Measurements from ENCODE around the gene E2F6.

Gene E2F6

DNA sequence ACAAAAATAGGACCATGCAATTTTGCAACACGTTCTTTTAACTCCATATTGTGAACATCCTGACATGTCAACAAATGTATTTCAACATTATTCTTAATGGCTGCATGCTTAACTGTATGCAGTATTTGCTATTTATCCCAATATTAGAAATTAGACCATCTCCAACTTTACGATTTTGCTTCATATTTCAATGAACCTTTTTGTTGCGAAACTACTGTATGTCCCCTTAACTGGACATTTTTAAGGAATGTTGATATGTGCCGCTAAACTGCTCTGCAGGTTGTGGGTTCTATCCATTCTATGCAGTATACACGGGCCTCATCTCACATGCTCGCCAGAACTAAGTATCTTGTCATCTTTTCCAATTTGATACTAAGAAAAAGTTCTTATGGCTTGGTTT, 11.1 kb downstream of the E2F6 start:
- H3K9me3 ChIP-seq (ENCODE audit: severe bottlenecking) = no peaks in the 10 kb centered on the region
- no peak overlapping the region for H3K27ac ChIP-seq
- H3K36me3 ChIP-seq = peaks cover 78% of the 10 kb centered on the region
- H3K27me3 ChIP-seq (ENCODE audit: insufficient read depth, low read depth, severe bottlenecking) = no peaks in the 10 kb centered on the region
- TF ChIP-seq CTCF (IDR thresholded peaks at IDR 0.05; ENCODE audit: low read depth, low read length) = no peak
- H3K4me3 ChIP-seq (ENCODE audit: low read depth, low read length) = no peak overlapping the region
- DNase-seq = no peak

GRCh38 chr2:11450791-11451190, 15.2 kb downstream of the E2F6 start:
- Histone ChIP-seq H3K27ac (no peak overlapping the region), H3K9me3 (ENCODE audit: severe bottlenecking) (no peaks in the 10 kb centered on the region), H3K4me3 (ENCODE audit: low read depth, low read length) (no peak overlapping the region), H3K36me3 (peaks cover 90% of the 10 kb centered on the region), H3K27me3 (ENCODE audit: insufficient read depth, low read depth, severe bottlenecking) (no peaks in the 10 kb centered on the region)
- DNase-seq = no peak
- no peak for TF ChIP-seq CTCF (IDR thresholded peaks at IDR 0.05; ENCODE audit: low read depth, low read length)

- peaks cover 90% of the 10 kb centered on the region for H3K36me3 ChIP-seq
- TF ChIP-seq CTCF (IDR thresholded peaks at IDR 0.05; ENCODE audit: low read depth, low read length) = peak; percentile 92
- no peaks in the 10 kb centered on the region for H3K27me3 ChIP-seq (ENCODE audit: insufficient read depth, low read depth, severe bottlenecking)
- H3K27ac ChIP-seq = no peak overlapping the region; the same call in 1 of the 2 replicates
- DNase-seq = peak; percentile 78
- H3K4me3 ChIP-seq (ENCODE audit: low read depth, low read length) = no peak overlapping the region
- H3K9me3 ChIP-seq (ENCODE audit: severe bottlenecking) = no peaks in the 10 kb centered on the region
Observed at GRCh38 chr2:11446733-11447248, 19.2 kb downstream of the E2F6 start.

DNA sequence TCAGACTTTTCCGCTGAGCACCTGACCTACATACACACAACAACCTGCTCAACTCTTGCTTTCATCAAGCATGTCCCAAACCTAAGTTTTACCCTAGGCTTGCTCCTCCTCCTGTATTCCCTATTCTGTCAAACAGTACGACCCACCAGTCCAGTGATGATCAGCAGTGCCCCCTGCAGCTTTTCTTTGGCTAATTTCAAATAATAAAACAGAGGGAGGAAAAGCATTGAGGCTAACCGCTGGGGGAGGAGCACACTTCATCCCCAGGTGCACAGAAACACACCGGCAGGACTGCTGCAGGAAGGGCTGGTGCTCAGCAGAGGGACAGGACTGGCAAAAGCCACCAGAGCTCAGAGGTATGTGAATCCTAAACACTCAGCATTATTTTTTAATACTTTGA, 21.2 kb downstream of the E2F6 start:
- Histone ChIP-seq H3K27me3 (ENCODE audit: insufficient read depth, low read depth, severe bottlenecking) (no peaks in the 10 kb centered on the region), H3K27ac (no peak overlapping the region), H3K9me3 (ENCODE audit: severe bottlenecking) (no peaks in the 10 kb centered on the region), H3K36me3 (peaks cover 81% of the 10 kb centered on the region), H3K4me3 (ENCODE audit: low read depth, low read length) (no peak overlapping the region)
- TF ChIP-seq CTCF (IDR thresholded peaks at IDR 0.05; ENCODE audit: low read depth, low read length) = 0 out of 2 replicates have a peak, but pooled peaks have one; percentile 9
- DNase-seq = no peak

DNA sequence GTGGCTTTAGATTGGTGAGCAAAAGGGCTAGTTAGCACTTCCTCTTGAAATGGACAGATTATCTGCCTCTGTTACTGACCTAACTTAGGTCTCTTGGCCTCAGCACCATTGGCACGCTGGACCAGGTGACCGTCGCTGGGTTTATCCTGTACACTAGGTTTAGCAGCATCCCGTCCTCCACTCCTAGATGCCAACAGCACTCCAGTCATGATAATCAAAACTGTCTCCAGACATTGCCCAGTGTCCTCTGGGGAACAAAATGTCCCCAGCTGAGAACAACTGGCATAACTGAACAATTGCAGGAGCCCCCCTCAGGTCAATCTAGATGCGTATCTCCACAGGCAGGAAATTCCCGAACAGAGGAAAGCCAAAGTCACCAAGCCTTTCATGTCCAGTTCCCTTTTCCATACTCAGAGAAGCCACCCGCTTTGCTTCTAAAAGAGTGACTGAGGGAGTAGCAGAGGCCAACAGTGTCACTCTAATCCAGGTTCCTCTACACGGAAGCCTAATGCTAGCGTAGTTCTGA, 27.3 kb downstream of the E2F6 start:
- peaks cover 40% of the 10 kb centered on the region for H3K36me3 ChIP-seq
- H3K4me3 ChIP-seq (ENCODE audit: low read depth, low read length) = no peak overlapping the region
- no peak overlapping the region for H3K27ac ChIP-seq
- TF ChIP-seq CTCF (IDR thresholded peaks at IDR 0.05; ENCODE audit: low read depth, low read length) = no peak
- DNase-seq = no peak
- H3K9me3 ChIP-seq (ENCODE audit: severe bottlenecking) = peaks cover 2% of the 10 kb centered on the region
- H3K27me3 ChIP-seq (ENCODE audit: insufficient read depth, low read depth, severe bottlenecking) = no peaks in the 10 kb centered on the region

GRCh38 chr2:11437602-11438001, 28.4 kb downstream of the E2F6 start:
- Histone ChIP-seq H3K27ac (no peak overlapping the region), H3K27me3 (ENCODE audit: insufficient read depth, low read depth, severe bottlenecking) (no peaks in the 10 kb centered on the region), H3K36me3 (peaks cover 33% of the 10 kb centered on the region), H3K9me3 (ENCODE audit: severe bottlenecking) (peaks cover 6% of the 10 kb centered on the region), H3K4me3 (ENCODE audit: low read depth, low read length) (no peak overlapping the region)
- no peak for DNase-seq
- TF ChIP-seq CTCF (IDR thresholded peaks at IDR 0.05; ENCODE audit: low read depth, low read length) = no peak

Measured in WERI-Rb-1 (cell line).